OCI-LY1 (cell line): Measurements from ENCODE around the gene RGS10.

Experiments used
- CTCF ChIP-seq: fragments of 200-600 bp; sonication (generic), shearing (Covaris generic); IDR thresholded peaks from 2 replicates; pipeline ENCODE4 v1.5.1; 2017; ENCODE audit warnings: mild to moderate bottlenecking, antibody characterized with exemption, low read length, moderate library complexity, mixed read lengths
- EZH2 ChIP-seq: fragments of 200-600 bp; sonication (generic), shearing (Covaris generic); IDR thresholded peaks from 2 replicates; pipeline ENCODE4 v1.8.0; 2017; ENCODE audit warnings: borderline replicate concordance, mixed run types, mild to moderate bottlenecking, antibody characterized with exemption, low read length, moderate library complexity, mixed read lengths

GRCh38 chr10:119509909-119510451 lies 32.5 kb downstream of the RGS10 start:
- TF ChIP-seq CTCF: no peak
- no peak for TF ChIP-seq EZH2
